HepG2 (cell line): Measurements from ENCODE around the gene SNIP1. TPM values are rescaled to one million over a fixed set of nuclear protein-coding genes. Genes with fewer than 3 reads are reported as not detected.
A peak's percentile ranks its signal among the peaks of the same experiment; 100 is the strongest.

ENCODE experiments used
- ARNT2 ChIP-seq: sonication (generic); formaldehyde crosslinking; IDR thresholded peaks from 2 replicates; pipeline ENCODE4 v1.8.0; 2022; ENCODE audit warnings: mild to moderate bottlenecking, low read depth, missing genetic modification reagents, moderate library complexity
- CAMTA2 ChIP-seq: sonication (generic); formaldehyde crosslinking; IDR thresholded peaks from 2 replicates; pipeline ENCODE4 v1.4.0; 2020; ENCODE audit warnings: mild to moderate bottlenecking, missing genetic modification reagents, borderline replicate concordance
- CEBPB ChIP-seq: IDR thresholded peaks from 2 replicates; pipeline ENCODE4 v1.6.1; 2011; ENCODE audit warnings: low read depth, low read length, improper control_type of control experiment, borderline replicate concordance
- IKZF4 ChIP-seq: sonication (generic); formaldehyde crosslinking; IDR thresholded peaks from 2 replicates; pipeline ENCODE4 v1.5.1; 2020; ENCODE audit warnings: borderline replicate concordance, mild to moderate bottlenecking, low read depth, missing genetic modification reagents; ENCODE audit errors: not compliant biosample characterization
- KDM2A ChIP-seq: sonication (generic); formaldehyde crosslinking; IDR thresholded peaks from 2 replicates; pipeline ENCODE4 v1.4.0; 2020; ENCODE audit warnings: low read depth, missing genetic modification reagents, borderline replicate concordance
- MAZ ChIP-seq, 2 experiments: sonication (generic) in 1 of 2; formaldehyde crosslinking in 1 of 2; IDR thresholded peaks; 2 replicates each; pipeline versions ENCODE4 v1.5.0 to v1.6.1; 2012 to 2020; ENCODE audit warnings: low read depth in 2 of 2, mild to moderate bottlenecking in 2 of 2, borderline replicate concordance in 1 of 2, improper control_type of control experiment in 1 of 2, low read length in 1 of 2, missing genetic modification reagents in 1 of 2, moderate library complexity in 1 of 2
- MEF2D ChIP-seq: sonication (generic); formaldehyde crosslinking; IDR thresholded peaks from 2 replicates; pipeline ENCODE4 v1.5.1; 2020; ENCODE audit warnings: mild to moderate bottlenecking, missing genetic modification reagents
- MZF1 ChIP-seq: sonication (generic); formaldehyde crosslinking; IDR thresholded peaks from 2 replicates; pipeline ENCODE4 v1.8.1; 2023; ENCODE audit warnings: mild to moderate bottlenecking, missing genetic modification reagents, borderline replicate concordance
- NFATC3 ChIP-seq: sonication (generic); formaldehyde crosslinking; IDR thresholded peaks from 2 replicates; pipeline ENCODE4 v1.5.1; 2020; ENCODE audit warnings: mild to moderate bottlenecking, missing genetic modification reagents
- RBM39 ChIP-seq: fragments of 200-400 bp; formaldehyde crosslinking; IDR thresholded peaks from one replicate; pipeline ENCODE4 v1.6.1; 2018; ENCODE audit warnings: antibody characterized with exemption, mild to moderate bottlenecking, low read depth, low read length; ENCODE audit not compliant: poor library complexity, severe bottlenecking
- ZNF232 ChIP-seq: sonication (generic); formaldehyde crosslinking; IDR thresholded peaks from 2 replicates; pipeline ENCODE4 v1.4.0; 2020; ENCODE audit warnings: missing genetic modification reagents, borderline replicate concordance
- ZNF605 ChIP-seq: sonication (generic); formaldehyde crosslinking; IDR thresholded peaks from 2 replicates; pipeline ENCODE4 v1.8.0; 2022; ENCODE audit warnings: mild to moderate bottlenecking, missing genetic modification reagents
- ZNF607 ChIP-seq: sonication (generic); formaldehyde crosslinking; IDR thresholded peaks from 2 replicates; pipeline ENCODE4 v1.5.1; 2020; ENCODE audit warnings: missing genetic modification reagents, mild to moderate bottlenecking, borderline replicate concordance
- polyA plus RNA-seq, 8 experiments: library from polyadenylated mRNA; depleted of rRNA in 3 of 8; stranded (reverse) in 7 of 8; unstranded in 1 of 8; fragments of >200 nt; fragmentation: Illumina TruSeq in 4 of 8; extraction: Trizol in 4 of 8; gene quantifications; 2 replicates each; pipeline versions ENCODE4 v1.2.1 to v1.2.3, GENCODE V29; 2011 to 2016; ENCODE audit warnings: low read depth in 4 of 8, missing spikeins in 1 of 8, mixed read lengths in 1 of 8; ENCODE audit not compliant: insufficient read depth in 1 of 8
- total RNA-seq, 5 experiments: library from RNA; depleted of rRNA; stranded (reverse); fragments of >200 nt; fragmentation: Illumina TruSeq; extraction: Trizol; gene quantifications; 2 replicates each; pipeline ENCODE4 v1.2.3, GENCODE V29; 2016; ENCODE audit warnings: low read depth in 1 of 5
- TF ChIP-seq, protein P1 (sequence below): sonication (generic); formaldehyde crosslinking; IDR thresholded peaks from 2 replicates; pipeline ENCODE4 v1.4.0; 2020; ENCODE audit warnings: missing genetic modification reagents
- TF ChIP-seq, protein P2 (sequence below): sonication (generic); formaldehyde crosslinking; IDR thresholded peaks from 2 replicates; pipeline ENCODE4 v1.4.0; 2020; ENCODE audit warnings: mild to moderate bottlenecking, missing genetic modification reagents
- TF ChIP-seq, protein P3 (sequence below): sonication (generic); formaldehyde crosslinking; IDR thresholded peaks from 2 replicates; pipeline ENCODE4 v1.4.0; 2020; ENCODE audit warnings: missing genetic modification reagents, borderline replicate concordance
- TF ChIP-seq, protein P4 (sequence below): sonication (generic); formaldehyde crosslinking; IDR thresholded peaks from 2 replicates; pipeline ENCODE4 v1.5.1; 2020; ENCODE audit warnings: mild to moderate bottlenecking, missing genetic modification reagents, borderline replicate concordance

Gene SNIP1
- total and polyA plus RNA-seq, 2 of the 13 experiments (the other 11 are each of a cell fraction or from before 2014, with no cell fraction given) = 5.5 to 11.2 TPM

DNA sequence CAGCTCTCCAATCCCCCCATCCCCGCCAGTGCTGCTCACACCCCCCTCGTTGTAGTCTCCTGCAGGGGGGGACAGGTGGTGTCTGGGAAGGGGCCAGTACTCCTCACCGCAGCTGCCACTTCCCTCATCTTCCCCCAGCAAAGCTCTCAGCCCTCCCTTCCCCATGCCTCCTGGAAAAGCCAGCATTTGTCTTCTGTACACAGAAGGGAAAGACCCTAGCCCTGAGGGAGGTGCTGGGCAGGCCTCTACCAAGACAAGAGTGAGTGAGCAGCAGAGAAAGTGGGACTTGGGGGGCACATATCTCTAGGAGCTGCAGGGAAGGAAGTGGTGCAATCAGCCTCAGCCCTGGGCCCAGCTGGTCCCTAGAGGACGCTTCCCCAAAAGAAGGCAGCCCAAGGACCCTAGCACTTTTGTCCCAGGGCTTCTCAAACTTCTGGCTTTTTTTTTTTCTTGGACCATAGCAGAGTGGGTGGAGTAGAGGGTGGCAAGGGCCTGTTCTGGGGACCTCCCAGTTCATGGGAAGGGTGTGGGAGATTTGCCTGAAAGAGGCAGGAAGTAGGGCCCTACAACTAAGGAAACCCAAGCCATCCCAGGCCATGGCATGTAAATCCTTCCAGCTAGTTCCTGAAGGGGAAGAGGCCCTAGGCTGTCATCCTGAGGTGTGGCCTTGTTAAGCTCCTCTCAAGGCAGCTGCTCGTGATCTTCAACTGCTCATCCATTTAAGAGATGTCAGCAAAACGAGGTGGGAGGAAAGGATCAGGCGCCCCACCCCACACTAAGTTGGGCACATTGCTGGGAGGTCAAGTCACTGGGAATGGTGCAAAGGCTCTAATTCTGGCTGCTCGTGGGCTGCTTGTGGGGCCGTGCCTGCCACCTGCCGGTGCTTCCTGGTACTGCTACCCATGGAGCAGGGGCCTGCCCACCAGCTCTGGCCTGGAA lies 67.1 kb downstream of the SNIP1 start (continued):
- TF ChIP-seq MZF1 (CRISPR knock-in tag) = no peak
- TF ChIP-seq MEF2D (CRISPR knock-in tag) = no peak
- no peak for TF ChIP-seq MAZ (IDR thresholded peaks at IDR 0.05; ENCODE audit: borderline replicate concordance, low read depth, low read length)
- 0 out of 2 replicates have a peak, but pooled peaks have one; percentile 39 for TF ChIP-seq MAZ (CRISPR knock-in tag; IDR thresholded peaks at IDR 0.05; ENCODE audit: low read depth)
- peak; percentile 53; the same call in 1 of the 2 replicates for TF ChIP-seq KDM2A (CRISPR knock-in tag)
- TF ChIP-seq CEBPB = no peak
- TF ChIP-seq, protein P1, sequence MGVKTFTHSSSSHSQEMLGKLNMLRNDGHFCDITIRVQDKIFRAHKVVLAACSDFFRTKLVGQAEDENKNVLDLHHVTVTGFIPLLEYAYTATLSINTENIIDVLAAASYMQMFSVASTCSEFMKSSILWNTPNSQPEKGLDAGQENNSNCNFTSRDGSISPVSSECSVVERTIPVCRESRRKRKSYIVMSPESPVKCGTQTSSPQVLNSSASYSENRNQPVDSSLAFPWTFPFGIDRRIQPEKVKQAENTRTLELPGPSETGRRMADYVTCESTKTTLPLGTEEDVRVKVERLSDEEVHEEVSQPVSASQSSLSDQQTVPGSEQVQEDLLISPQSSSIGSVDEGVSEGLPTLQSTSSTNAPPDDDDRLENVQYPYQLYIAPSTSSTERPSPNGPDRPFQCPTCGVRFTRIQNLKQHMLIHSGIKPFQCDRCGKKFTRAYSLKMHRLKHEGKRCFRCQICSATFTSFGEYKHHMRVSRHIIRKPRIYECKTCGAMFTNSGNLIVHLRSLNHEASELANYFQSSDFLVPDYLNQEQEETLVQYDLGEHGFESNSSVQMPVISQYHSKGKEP (CRISPR knock-in tag) = no peak
- TF ChIP-seq NFATC3 (CRISPR knock-in tag) = 0 out of 2 replicates have a peak, but pooled peaks have one; percentile 33
- TF ChIP-seq, protein P2, sequence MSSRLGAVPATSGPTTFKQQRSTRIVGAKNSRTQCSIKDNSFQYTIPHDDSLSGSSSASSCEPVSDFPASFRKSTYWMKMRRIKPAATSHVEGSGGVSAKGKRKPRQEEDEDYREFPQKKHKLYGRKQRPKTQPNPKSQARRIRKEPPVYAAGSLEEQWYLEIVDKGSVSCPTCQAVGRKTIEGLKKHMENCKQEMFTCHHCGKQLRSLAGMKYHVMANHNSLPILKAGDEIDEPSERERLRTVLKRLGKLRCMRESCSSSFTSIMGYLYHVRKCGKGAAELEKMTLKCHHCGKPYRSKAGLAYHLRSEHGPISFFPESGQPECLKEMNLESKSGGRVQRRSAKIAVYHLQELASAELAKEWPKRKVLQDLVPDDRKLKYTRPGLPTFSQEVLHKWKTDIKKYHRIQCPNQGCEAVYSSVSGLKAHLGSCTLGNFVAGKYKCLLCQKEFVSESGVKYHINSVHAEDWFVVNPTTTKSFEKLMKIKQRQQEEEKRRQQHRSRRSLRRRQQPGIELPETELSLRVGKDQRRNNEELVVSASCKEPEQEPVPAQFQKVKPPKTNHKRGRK (CRISPR knock-in tag) = no peak
- no peak for TF ChIP-seq RBM39
- no peak for TF ChIP-seq CAMTA2 (CRISPR knock-in tag)
- no peak for TF ChIP-seq ZNF607 (CRISPR knock-in tag)
- TF ChIP-seq ZNF232 (CRISPR knock-in tag) = no peak
- TF ChIP-seq, protein P3, sequence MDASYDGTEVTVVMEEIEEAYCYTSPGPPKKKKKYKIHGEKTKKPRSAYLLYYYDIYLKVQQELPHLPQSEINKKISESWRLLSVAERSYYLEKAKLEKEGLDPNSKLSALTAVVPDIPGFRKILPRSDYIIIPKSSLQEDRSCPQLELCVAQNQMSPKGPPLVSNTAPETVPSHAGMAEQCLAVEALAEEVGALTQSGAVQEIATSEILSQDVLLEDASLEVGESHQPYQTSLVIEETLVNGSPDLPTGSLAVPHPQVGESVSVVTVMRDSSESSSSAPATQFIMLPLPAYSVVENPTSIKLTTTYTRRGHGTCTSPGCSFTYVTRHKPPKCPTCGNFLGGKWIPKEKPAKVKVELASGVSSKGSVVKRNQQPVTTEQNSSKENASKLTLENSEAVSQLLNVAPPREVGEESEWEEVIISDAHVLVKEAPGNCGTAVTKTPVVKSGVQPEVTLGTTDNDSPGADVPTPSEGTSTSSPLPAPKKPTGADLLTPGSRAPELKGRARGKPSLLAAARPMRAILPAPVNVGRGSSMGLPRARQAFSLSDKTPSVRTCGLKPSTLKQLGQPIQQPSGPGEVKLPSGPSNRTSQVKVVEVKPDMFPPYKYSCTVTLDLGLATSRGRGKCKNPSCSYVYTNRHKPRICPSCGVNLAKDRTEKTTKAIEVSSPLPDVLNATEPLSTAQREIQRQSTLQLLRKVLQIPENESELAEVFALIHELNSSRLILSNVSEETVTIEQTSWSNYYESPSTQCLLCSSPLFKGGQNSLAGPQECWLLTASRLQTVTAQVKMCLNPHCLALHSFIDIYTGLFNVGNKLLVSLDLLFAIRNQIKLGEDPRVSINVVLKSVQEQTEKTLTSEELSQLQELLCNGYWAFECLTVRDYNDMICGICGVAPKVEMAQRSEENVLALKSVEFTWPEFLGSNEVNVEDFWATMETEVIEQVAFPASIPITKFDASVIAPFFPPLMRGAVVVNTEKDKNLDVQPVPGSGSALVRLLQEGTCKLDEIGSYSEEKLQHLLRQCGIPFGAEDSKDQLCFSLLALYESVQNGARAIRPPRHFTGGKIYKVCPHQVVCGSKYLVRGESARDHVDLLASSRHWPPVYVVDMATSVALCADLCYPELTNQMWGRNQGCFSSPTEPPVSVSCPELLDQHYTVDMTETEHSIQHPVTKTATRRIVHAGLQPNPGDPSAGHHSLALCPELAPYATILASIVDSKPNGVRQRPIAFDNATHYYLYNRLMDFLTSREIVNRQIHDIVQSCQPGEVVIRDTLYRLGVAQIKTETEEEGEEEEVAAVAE (CRISPR knock-in tag) = peak; percentile 43; the same call in 1 of the 2 replicates
- TF ChIP-seq IKZF4 (CRISPR knock-in tag) = peak; percentile 42
- TF ChIP-seq ZNF605 (CRISPR knock-in tag) = no peak
- TF ChIP-seq, protein P4, sequence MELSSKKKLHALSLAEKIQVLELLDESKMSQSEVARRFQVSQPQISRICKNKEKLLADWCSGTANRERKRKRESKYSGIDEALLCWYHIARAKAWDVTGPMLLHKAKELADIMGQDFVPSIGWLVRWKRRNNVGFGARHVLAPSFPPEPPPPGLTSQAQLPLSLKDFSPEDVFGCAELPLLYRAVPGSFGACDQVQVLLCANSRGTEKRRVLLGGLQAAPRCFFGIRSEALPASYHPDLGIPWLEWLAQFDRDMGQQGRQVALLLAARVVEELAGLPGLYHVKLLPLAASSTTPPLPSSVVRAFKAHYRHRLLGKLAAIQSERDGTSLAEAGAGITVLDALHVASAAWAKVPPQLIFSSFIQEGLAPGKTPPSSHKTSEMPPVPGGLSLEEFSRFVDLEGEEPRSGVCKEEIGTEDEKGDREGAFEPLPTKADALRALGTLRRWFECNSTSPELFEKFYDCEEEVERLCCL (CRISPR knock-in tag) = no peak
- TF ChIP-seq ARNT2 (CRISPR knock-in tag) = 0 out of 2 replicates have a peak, but pooled peaks have one; percentile 21
